Fibroblast of lung (primary cell): ENCODE results near the gene PFDN6.

Experiments
- EZH2 ChIP-seq: IDR thresholded peaks from 2 replicates; pipeline ENCODE4 v1.5.1; 2012; ENCODE audit warnings: low read length, control low read depth, mild to moderate bottlenecking; ENCODE audit errors: missing control alignments
- TF ChIP-seq, protein P1 (sequence below), 2 donors: IDR thresholded peaks in 1 of 2; conservative IDR thresholded peaks in 1 of 2; 1 replicate in 1 of 2; 2 replicates in 1 of 2; pipeline ENCODE4 v1.5.1; 2011 to 2012; ENCODE audit warnings: low read length in 2 of 2, control low read depth in 1 of 2, inconsistent platforms in 1 of 2, low read depth in 1 of 2, mild to moderate bottlenecking in 1 of 2

DNA sequence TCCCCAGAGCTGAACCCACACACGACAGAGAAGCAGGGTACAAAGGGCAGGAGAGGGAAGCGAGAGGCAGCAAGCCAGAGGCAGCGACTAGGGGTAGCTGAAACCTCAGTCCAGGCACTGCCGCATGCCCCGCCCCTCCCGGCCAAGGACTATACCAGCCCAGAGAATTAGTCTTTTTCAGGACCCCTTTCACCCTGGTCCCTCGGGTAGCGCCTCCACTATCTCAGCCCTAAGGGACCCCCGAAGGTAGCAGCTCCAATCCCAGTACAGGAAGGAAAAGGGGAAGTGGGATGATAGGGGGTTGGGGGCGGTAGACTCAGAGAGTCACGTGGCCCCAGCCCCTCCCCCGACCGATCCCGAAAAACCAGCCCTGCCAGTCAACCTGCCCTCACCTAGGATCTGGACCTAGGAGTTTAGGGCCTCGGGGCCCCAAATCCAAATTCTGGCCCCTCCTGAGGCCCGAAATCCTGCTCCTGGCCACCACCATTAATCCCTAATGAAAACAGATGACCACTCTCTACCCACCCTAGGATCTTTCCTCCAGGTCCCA lies 8.1 kb downstream of the PFDN6 start:
- TF ChIP-seq EZH2, result no peak
- TF ChIP-seq, protein P1, sequence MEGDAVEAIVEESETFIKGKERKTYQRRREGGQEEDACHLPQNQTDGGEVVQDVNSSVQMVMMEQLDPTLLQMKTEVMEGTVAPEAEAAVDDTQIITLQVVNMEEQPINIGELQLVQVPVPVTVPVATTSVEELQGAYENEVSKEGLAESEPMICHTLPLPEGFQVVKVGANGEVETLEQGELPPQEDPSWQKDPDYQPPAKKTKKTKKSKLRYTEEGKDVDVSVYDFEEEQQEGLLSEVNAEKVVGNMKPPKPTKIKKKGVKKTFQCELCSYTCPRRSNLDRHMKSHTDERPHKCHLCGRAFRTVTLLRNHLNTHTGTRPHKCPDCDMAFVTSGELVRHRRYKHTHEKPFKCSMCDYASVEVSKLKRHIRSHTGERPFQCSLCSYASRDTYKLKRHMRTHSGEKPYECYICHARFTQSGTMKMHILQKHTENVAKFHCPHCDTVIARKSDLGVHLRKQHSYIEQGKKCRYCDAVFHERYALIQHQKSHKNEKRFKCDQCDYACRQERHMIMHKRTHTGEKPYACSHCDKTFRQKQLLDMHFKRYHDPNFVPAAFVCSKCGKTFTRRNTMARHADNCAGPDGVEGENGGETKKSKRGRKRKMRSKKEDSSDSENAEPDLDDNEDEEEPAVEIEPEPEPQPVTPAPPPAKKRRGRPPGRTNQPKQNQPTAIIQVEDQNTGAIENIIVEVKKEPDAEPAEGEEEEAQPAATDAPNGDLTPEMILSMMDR (conservative IDR thresholded peaks at IDR 0.05 in 1 of 2, IDR thresholded peaks at IDR 0.05 in 1 of 2; ENCODE audit: low read depth in 1 of 2, low read length in 2 of 2), result no peak
